HG03135 (cell line): ENCODE results near the gene INTS2.
A peak's percentile ranks its signal among the peaks of the same experiment; 100 is the strongest.
"Not testable (repeated sequence)": the region's sequence is repeated elsewhere in the genome, so short reads cannot be mapped to it uniquely, and the experiment has no call there.

ENCODE experiments used
- ATAC-seq: cut with Tn5 transposase; IDR thresholded peaks from one replicate; pipeline ENCODE4 v1.9.1; 2021; ENCODE audit warnings: mild to moderate bottlenecking, moderate library complexity; ENCODE audit not compliant: unreplicated experiment

The INTS2 gene

DNA sequence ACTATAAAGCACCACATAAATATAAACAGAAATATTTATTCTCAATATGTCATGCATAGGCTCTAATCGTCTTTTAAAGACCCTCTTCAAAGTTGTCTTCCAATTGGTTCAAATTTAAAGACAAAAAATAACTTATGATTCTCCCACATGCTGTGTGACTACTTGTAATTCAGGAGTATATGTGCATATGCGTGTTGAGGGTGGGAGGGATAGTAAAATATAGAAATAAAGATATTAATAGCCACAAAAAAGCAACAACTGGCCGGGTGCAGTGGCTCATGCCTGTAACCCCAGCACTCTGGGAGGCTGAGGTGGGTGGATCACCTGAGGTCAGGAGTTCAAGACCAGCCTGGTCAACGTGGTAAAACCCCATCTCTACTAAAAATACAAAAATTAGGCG, 33.5 kb downstream of the INTS2 start:
- ATAC-seq: not testable (repeated sequence)

- ATAC-seq: not testable (repeated sequence)
Observed at GRCh38 chr17:61887733-61888132, 40.0 kb downstream of the INTS2 start.

GRCh38 chr17:61885865-61886264, 41.9 kb downstream of the INTS2 start:
- not testable (repeated sequence) for ATAC-seq

- ATAC-seq: no peak
Observed at GRCh38 chr17:61884864-61885263, 42.9 kb downstream of the INTS2 start.

- ATAC-seq: no peak
Observed at GRCh38 chr17:61880589-61881102, 47.1 kb downstream of the INTS2 start.

GRCh38 chr17:61878984-61879612, 48.7 kb downstream of the INTS2 start:
- ATAC-seq: no peak

DNA sequence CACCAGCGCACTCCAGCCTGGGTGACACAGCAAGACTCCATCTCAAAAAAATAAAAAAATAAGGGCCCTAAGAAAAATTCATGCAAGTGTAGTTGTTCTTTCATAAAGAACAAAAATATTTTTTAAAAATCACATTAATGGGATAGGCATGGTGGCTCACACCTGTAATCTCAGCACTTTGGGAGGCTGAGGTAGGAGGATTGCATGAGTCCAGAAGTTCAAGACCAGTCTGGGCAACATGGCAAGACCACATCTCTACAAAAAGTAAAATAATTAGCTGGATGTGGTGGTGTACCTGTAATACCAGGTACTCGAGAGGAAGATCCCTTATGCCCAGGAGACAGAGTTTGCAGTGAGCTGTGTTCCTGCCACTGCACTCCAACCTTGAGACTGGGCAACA, 49.3 kb downstream of the INTS2 start:
- no peak for ATAC-seq

DNA sequence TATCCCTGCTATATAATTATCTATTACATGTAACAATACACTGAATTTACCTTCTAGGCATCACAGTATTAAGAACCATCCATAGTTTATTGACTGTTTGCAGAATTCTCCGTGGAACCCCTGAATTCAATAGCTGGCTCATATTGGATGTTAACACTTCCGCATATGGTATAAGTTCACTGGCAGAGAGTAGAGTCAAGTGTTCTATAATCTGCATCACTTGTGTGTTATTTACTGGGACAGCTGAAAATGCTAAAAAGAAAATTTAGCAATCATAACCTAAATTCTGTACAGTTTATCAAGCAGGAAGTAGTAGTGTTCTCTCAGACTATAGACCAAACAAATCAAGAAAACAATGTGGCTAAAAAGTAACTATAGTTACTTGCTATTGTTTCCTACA, 49.9 kb downstream of the INTS2 start:
- ATAC-seq: no peak

DNA sequence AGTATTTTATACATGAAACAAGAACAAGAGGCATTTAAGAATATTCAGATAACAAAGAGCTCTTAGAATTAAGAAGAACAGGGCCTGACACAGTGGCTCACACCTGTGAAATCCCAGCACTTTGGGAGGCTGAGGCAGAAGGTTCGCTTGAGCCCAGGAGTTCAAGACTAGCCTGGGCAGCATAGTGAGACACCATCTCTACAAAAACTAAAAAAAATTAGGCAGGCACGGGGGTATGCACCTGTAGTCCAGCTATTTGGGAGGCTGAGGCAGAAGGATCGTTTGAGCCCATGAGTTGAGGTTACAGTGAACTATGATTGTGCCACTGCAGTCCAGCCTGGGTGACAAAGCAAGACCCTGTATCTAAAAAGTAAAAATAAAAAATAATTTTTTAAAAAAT, 52.0 kb downstream of the INTS2 start:
- no peak for ATAC-seq

- ATAC-seq: no peak
Observed at GRCh38 chr17:61875285-61875684, 52.5 kb downstream of the INTS2 start.

DNA sequence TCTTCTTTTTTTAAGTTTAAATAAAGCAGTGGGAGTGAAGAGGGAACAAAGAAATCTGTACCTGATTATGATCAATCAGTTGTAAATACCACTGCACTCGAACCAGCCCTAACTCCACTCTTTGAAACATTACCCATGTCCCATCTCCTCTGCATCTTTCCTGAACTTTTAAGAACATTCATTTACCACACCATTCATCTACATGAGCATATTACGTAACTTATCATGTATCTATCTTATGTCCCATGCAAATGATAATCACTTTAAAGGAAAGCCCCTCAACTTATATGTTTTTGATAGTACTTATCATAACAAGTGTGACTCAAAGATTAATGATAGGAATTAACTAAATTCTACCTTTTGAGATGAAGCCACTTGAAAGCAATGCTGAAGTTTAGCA, 53.7 kb downstream of the INTS2 start:
- no peak for ATAC-seq

DNA sequence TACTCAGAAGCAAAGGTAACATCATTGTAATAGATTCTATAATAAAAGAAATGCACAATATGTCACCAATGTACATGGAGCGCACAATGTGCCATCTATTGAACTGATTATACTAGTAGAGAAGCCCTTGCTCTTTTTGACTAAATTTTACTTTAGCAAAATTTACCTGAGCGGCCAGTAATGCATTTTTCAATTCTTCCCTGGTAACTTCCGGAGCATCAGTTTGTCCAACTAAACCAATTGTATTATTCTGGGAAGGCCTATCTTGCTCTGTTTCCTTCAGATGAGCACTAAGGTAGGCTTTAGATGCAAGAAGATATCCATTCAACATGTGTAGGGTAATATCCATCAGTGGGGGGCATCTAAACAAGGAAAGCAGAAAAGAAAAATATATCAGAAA, 55.7 kb downstream of the INTS2 start:
- ATAC-seq: no peak

DNA sequence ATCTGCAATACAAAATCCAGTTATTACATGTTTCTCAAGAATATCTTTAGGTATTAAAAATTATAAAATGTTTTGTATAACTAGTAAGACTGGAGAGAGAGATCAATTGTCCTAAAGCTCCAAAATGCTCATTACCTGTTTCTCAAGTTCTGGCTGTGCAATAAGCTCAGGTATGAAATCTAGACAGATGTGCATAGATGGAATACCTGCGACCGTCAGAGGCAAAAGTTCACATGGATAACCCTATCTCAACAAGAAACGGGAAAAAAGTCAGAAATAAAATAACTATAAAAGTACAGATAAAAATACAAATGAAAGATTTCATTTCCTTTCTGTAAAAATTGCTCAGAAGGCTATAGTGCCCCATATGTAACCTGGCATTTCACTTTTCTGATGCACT, 58.6 kb downstream of the INTS2 start:
- no peak for ATAC-seq

DNA sequence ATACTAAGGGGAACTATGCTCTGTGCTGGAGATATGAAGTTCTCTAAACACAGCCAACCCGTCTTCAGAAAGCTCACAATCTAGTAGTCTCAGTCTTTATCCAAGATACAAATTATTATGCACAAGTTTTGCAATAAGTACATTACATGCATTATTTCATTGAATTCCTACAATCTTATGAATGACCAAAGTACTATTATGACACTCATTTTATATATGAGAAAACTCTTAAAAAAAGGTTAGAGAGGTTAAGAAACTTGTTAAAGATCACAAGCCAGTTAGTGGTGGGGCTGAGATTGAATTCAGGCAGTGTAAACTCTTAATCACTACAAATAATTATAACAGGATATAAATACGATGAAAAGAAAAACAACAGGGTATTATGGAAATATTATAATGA, 59.7 kb downstream of the INTS2 start:
- no peak for ATAC-seq

DNA sequence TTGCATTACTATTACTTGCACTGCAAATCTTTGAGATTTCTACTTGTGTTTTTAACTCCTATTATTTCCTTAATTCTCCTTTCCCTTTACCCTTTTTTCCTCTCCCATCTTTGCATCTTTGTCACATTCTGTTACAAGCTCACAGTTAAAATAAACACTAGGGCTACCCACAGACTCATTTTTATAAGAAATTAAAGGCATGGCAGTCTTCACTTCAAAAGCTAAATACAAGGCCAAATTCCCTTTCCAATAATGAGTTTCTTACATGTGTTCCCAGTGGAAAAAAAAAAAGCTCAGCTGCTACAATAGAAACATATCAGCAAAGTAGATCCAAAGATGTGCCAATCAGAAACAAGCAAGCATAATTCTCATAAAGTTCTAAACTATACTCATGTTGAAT, 60.7 kb downstream of the INTS2 start:
- ATAC-seq: no peak

DNA sequence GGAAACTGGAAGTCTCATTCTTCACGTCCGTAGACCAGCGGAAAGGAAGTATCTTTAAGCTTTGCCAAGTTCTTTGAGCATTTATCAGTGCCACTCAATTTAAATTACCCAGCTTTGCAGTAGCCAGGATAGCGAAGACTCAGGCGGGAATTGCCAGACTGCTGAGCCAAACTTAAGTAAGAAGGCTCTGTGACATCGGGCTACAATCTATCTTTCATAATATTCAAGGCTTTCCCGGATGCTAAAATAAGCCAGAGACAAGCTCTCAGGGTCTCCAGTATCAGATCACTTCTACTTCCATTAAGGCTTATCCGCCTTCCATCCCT, 64.0 kb downstream of the INTS2 start:
- peak; percentile 17 for ATAC-seq

DNA sequence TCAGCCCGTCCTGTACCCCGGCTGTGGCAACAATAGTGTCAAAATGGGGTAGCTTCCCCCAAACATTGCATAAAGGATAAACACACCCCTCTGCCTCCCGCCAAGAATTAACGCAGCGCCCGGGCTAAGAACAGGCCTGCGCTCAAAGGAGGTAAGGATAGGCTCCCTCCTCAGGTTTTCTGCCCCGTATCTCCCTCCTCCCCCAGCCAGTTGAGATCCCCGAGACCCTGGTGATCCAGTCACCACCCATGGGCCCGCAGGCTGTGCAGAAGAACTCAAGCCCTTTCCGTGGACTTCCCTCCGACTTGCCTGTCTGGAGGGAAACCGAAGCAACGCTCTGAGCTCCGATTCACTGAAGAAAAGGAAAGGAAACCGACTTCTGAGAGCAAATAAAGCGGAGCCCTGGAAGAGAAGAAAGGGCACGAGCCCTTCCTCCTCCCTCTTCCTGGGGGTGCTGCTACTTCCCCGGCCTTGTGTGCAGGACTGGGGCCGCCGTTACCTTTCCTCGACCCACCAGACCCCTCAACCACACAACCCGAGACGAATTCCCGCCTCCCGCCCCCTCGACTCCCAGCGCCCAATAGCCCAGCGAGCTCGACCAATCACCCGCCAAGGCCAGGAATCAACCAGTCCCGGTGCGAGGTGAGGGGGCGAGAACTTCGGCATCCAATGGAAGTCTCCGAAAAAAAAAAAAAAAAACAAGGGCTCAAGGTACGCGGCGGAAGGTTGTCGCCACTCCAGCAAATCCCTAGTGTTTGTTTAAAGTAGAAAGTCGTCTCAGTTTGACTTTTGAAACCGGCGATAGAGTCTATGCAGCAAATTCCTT, 64.6 kb downstream of the INTS2 start, which contains the start of gene BRIP1:
Gene BRIP1, minus strand, starts transcription at position 554 of the 826 bp plus-strand sequence. CDS start 1,989 bp downstream, outside the sequence.
- ATAC-seq: peak; percentile 91

GRCh38 chr17:61862105-61862574, 65.6 kb downstream of the INTS2 start:
- no peak for ATAC-seq

GRCh38 chr17:61860397-61860796, 67.4 kb downstream of the INTS2 start:
- ATAC-seq: not testable (repeated sequence)

DNA sequence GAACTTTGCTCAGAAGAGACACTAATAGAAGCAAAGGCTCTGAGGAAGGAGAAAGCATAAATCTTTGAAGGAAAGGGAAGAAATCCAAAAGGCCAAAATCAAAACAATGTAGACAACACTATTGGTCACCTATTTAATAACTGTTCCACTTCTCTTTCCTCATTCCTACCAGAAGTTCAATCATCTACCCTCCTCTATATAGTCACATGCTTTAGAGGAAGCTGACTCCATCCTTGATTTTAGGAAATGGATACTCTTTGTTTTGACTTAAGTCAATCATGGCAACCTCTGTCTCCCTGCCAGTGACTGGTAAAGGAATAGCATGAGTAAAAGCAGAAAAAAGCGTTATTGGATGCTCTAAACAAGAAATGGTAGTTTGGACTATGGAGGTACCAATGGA, 71.7 kb downstream of the INTS2 start:
- ATAC-seq: no peak

DNA sequence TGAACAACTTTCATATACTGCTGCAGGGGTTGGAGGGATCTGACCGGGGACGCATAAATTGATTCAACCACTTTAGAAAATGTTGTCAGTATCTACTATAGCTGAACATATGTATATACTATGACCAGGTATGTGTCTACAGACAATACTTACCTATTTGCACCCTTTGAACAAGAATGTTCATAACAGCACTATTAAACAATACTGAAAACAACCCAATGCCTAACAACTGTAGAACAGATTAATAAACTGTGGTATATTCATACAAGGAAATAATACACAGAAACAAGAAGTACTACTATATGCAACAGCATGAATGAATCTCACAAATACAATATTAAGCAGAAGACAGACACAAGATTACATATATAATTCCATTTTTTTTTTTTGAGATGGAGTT, 74.9 kb downstream of the INTS2 start:
- no peak for ATAC-seq

GRCh38 chr17:61849674-61850073, 78.1 kb downstream of the INTS2 start:
- ATAC-seq: no peak
